PC-9 (cell line): ENCODE measurements around the gene ABCA5. TPM values are rescaled to one million over a fixed set of nuclear protein-coding genes. Genes with fewer than 3 reads are reported as not detected.
"Not testable (repeated sequence)": the region's sequence is repeated elsewhere in the genome, so short reads cannot be mapped to it uniquely, and the experiment has no call there.

Experiments
- BruUV-seq: library from RNA; stranded (reverse); fragments of 400-500 nt; replicated peaks from 2 replicates; lab custom pipeline; 2021; lab: Mats Ljungman, UMichigan
- CTCF ChIA-PET: fragments of 300-600 bp; sonication (Branson Sonifier 250); formaldehyde crosslinking; loops from one replicate; lab custom pipeline; 2022; ENCODE audit warnings: antibody characterized with exemption; lab: Charles Lee
- POLR2A ChIA-PET: fragments of 300-600 bp; sonication (Branson Sonifier 250); formaldehyde crosslinking; loops from one replicate; lab custom pipeline; 2022; ENCODE audit warnings: antibody characterized with exemption; ENCODE audit not compliant: unreplicated experiment; lab: Charles Lee
- DNase-seq, 2 experiments: peaks; one replicate each; pipeline versions ENCODE4 v3.0.0 to v3.0.0-alpha.2; 2015 to 2022; ENCODE audit warnings: mixed read lengths in 1 of 2
- H2AFZ ChIP-seq: fragments of 200-600 bp; sonication (generic); 2 replicates; pipeline ENCODE4 v1.8.1; 2017; ENCODE audit warnings: antibody characterized with exemption
- H3F3A ChIP-seq: fragments of 200-600 bp; sonication (generic); 2 replicates; pipeline ENCODE4 v1.8.1; 2017; ENCODE audit warnings: antibody characterized with exemption, mild to moderate bottlenecking, low read depth; ENCODE audit not compliant: insufficient read depth
- H3K27ac ChIP-seq: fragments of 200-600 bp; sonication (generic); 2 replicates; pipeline ENCODE4 v1.6.1; 2016; ENCODE audit warnings: mixed run types
- H3K27me3 ChIP-seq: fragments of 200-600 bp; sonication (generic); 2 replicates; pipeline ENCODE4 v1.6.1; 2016; ENCODE audit warnings: low read depth, mixed run types; ENCODE audit not compliant: insufficient read depth
- H3K36me3 ChIP-seq: fragments of 200-600 bp; sonication (generic); 2 replicates; pipeline ENCODE4 v1.6.1; 2016; ENCODE audit warnings: low read depth, mixed run types
- H3K4me1 ChIP-seq: fragments of 200-600 bp; sonication (generic); replicated peaks from 2 replicates; pipeline ENCODE4 v1.6.1; 2016; ENCODE audit warnings: mixed run types; ENCODE audit not compliant: insufficient read depth
- H3K4me2 ChIP-seq: fragments of 200-600 bp; sonication (generic); 2 replicates; pipeline ENCODE4 v1.6.1; 2017; ENCODE audit warnings: mixed run types
- H3K4me3 ChIP-seq: fragments of 200-600 bp; sonication (generic); 2 replicates; pipeline ENCODE4 v1.6.1; 2016; ENCODE audit warnings: mixed run types
- H3K79me2 ChIP-seq: fragments of 200-600 bp; sonication (generic); 2 replicates; pipeline ENCODE4 v1.6.1; 2017; ENCODE audit warnings: low read depth, mixed run types
- H3K9me2 ChIP-seq: fragments of 200-600 bp; sonication (generic); 2 replicates; pipeline ENCODE4 v1.8.1; 2017; ENCODE audit warnings: mild to moderate bottlenecking; ENCODE audit not compliant: insufficient read depth
- H3K9me3 ChIP-seq: fragments of 200-600 bp; sonication (generic); 2 replicates; pipeline ENCODE4 v1.8.1; 2016; ENCODE audit warnings: low read depth; ENCODE audit not compliant: insufficient read depth
- H4K20me1 ChIP-seq: fragments of 200-600 bp; sonication (generic); 2 replicates; pipeline ENCODE4 v1.8.1; 2017; ENCODE audit not compliant: insufficient read depth
- EZH2 ChIP-seq: fragments of 200-600 bp; sonication (generic); IDR thresholded peaks from 2 replicates; pipeline ENCODE4 v1.8.0; 2017; ENCODE audit warnings: antibody characterized with exemption, low read depth
- intact Hi-C: fragments of 100-400 bp; cut with micrococcal nuclease; formaldehyde crosslinking; loops from one replicate; pipeline ENCODE4 v1.10.0; 2022; ENCODE audit not compliant: unreplicated experiment
- total RNA-seq: library from RNA; stranded (reverse); gene quantifications from 2 replicates; pipeline ENCODE4 v1.2.3, GENCODE V29; 2021
- TF ChIP-seq, protein P1 (sequence below): fragments of 200-600 bp; sonication (generic); conservative IDR thresholded peaks from 2 replicates; pipeline ENCODE4 v1.6.1; 2017; ENCODE audit warnings: mixed run types, antibody characterized with exemption, mild to moderate bottlenecking, moderate library complexity

Gene ABCA5
- total RNA-seq, 1 experiment from 2014 or later: 3.8 TPM

DNA sequence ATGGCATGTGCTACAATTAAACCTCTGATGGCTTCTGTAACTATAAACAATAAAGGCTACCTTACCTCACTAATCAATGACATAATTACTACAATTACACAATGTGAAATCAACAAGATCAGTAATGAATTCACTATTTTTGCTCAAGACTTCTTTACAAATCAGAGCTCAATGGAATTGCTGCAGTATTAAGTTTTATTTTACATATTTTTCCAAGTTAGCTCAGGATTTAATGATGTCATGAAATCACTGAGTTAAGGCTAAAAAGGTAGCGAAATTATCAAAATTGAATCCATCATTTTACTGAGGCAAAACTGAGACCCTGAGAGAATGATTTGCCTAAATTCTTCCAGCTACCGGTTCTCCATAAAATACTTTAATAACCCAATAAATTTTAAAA, 21.8 kb downstream of the ABCA5 start:
- no peak for DNase-seq
- H3K27me3 ChIP-seq: no peaks in the 10 kb centered on the region
- no peak overlapping the region for H3K4me3 ChIP-seq
- H4K20me1 ChIP-seq: no peaks in the 10 kb centered on the region
- H3K9me2 ChIP-seq: no peaks in the 10 kb centered on the region; the same call in none of the 2 replicates
- H3K79me2 ChIP-seq: no peaks in the 10 kb centered on the region
- H3K9me3 ChIP-seq: no peaks in the 10 kb centered on the region
- ChIA-PET CTCF (no interaction called here), POLR2A (no interaction called here)
- TF ChIP-seq EZH2: no peak
- TF ChIP-seq, protein P1, sequence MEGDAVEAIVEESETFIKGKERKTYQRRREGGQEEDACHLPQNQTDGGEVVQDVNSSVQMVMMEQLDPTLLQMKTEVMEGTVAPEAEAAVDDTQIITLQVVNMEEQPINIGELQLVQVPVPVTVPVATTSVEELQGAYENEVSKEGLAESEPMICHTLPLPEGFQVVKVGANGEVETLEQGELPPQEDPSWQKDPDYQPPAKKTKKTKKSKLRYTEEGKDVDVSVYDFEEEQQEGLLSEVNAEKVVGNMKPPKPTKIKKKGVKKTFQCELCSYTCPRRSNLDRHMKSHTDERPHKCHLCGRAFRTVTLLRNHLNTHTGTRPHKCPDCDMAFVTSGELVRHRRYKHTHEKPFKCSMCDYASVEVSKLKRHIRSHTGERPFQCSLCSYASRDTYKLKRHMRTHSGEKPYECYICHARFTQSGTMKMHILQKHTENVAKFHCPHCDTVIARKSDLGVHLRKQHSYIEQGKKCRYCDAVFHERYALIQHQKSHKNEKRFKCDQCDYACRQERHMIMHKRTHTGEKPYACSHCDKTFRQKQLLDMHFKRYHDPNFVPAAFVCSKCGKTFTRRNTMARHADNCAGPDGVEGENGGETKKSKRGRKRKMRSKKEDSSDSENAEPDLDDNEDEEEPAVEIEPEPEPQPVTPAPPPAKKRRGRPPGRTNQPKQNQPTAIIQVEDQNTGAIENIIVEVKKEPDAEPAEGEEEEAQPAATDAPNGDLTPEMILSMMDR: no peak
- intact Hi-C loops: no loop called here
- H3K4me2 ChIP-seq: no peak overlapping the region
- BruUV-seq: no TSS peak
- peaks cover 4% of the 10 kb centered on the region; the same call in 1 of the 2 replicates for H3K36me3 ChIP-seq
- H3K4me1 ChIP-seq: no peaks in the 10 kb centered on the region
- no peak overlapping the region for H3K27ac ChIP-seq
- H3F3A ChIP-seq: no peaks in the 10 kb centered on the region
- H2AFZ ChIP-seq: no peak overlapping the region

- Histone ChIP-seq H3K4me3 (no peak overlapping the region), H4K20me1 (no peaks in the 10 kb centered on the region), H3K9me3 (no peaks in the 10 kb centered on the region), H3K4me2 (no peak overlapping the region), H3F3A (no peaks in the 10 kb centered on the region), H3K27ac (no peak overlapping the region), H3K36me3 (no peaks in the 10 kb centered on the region; the same call in 1 of the 2 replicates), H3K79me2 (no peaks in the 10 kb centered on the region), H3K9me2 (no peaks in the 10 kb centered on the region; the same call in none of the 2 replicates), H3K4me1 (no peaks in the 10 kb centered on the region), H3K27me3 (no peaks in the 10 kb centered on the region), H2AFZ (no peak overlapping the region)
- no peak for DNase-seq
- CTCF ChIA-PET: no interaction called here
- TF ChIP-seq, protein P1: no peak
- TF ChIP-seq EZH2: no peak
- no TSS peak for BruUV-seq
- intact Hi-C loops: no loop called here
- POLR2A ChIA-PET: no interaction called here
Measured at GRCh38 chr17:69302682-69303081, 24.3 kb downstream of the ABCA5 start.

GRCh38 chr17:69300222-69300621, 26.7 kb downstream of the ABCA5 start:
- DNase-seq: no peak
- no peak for TF ChIP-seq EZH2
- TF ChIP-seq, protein P1: no peak

DNA sequence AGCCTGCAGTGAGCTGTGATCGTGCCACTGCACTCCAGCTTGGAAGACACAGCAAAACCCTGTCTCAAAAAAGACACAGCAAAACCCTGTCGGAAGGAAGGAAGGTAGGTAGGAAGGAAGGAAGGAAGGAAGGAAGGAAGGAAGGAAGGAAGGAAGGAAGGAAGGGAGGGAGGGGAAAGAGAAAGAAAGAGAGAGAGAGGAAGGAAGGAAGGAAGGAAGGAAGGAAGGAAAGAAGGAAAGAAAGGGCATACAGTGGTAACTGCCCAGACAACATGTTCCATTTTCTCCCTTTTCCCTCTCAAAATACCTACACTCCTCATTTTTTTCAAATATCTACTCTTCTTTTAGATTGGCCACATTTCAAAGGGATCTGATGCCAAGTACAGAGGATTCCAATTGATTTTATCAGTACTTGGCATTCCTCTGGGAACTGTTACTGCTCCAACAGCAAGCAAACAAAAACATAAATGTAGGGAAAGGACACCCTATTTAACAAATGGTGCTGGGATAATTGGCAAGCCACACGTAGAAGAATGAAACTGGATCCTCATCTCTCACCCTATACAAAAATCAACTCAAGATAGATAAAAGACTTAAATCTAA, 28.7 kb downstream of the ABCA5 start:
- intact Hi-C loops, BruUV-seq, H3K4me2 ChIP-seq, POLR2A ChIA-PET, H4K20me1 ChIP-seq, H3K27ac ChIP-seq, H3F3A ChIP-seq, H3K9me3 ChIP-seq, H3K4me1 ChIP-seq, H2AFZ ChIP-seq, H3K27me3 ChIP-seq, H3K36me3 ChIP-seq, H3K79me2 ChIP-seq, DNase-seq, H3K9me2 ChIP-seq, H3K4me3 ChIP-seq: not testable (repeated sequence)
- CTCF ChIA-PET: interaction anchor here (0.6 kb wide), 1 partner anchor 193 kb away, joined by 3 read pairs; no protein-coding TSS in a partner anchor

More at GRCh38 chr17:69300222-69300621, 26.7 kb downstream of the ABCA5 start:
- Histone ChIP-seq H3K4me1 (no peaks in the 10 kb centered on the region), H3K4me2 (no peak overlapping the region), H3K27ac (no peak overlapping the region), H2AFZ (no peak overlapping the region), H3K9me2 (no peaks in the 10 kb centered on the region; the same call in none of the 2 replicates), H3K4me3 (no peak overlapping the region), H3K79me2 (no peaks in the 10 kb centered on the region), H3K27me3 (no peaks in the 10 kb centered on the region), H3K36me3 (no peaks in the 10 kb centered on the region), H4K20me1 (no peaks in the 10 kb centered on the region), H3K9me3 (no peaks in the 10 kb centered on the region; the same call in 1 of the 2 replicates), H3F3A (no peaks in the 10 kb centered on the region)
- no TSS peak for BruUV-seq
- POLR2A ChIA-PET: no interaction called here
- intact Hi-C loops: no loop called here
- CTCF ChIA-PET: no interaction called here
